Stimulated activated CD4-positive, alpha-beta T cell treated with anti-CD3 and anti-CD28 coated beads, Interleukin-1b, Interleukin-23, amount 100 ng/mL, for 4 hours (primary cell): ENCODE results near the gene SMARCD3.

Experiments
- DNase-seq, 2 donors: peaks; one replicate each; pipeline ENCODE4 v3.0.0-alpha.2; 2020; ENCODE audit warnings: low read depth in 2 of 2

Gene SMARCD3

GRCh38 chr7:151272877-151273276, 24.4 kb upstream of the SMARCD3 start:
- no peak for DNase-seq

GRCh38 chr7:151272405-151272804, 23.9 kb upstream of the SMARCD3 start:
- DNase-seq, result no peak

- no peak for DNase-seq
These were observed 23.3 kb upstream of the SMARCD3 start for GRCh38 chr7:151271699-151272355.

- DNase-seq, result no peak
These were observed 21.0 kb upstream of the SMARCD3 start for GRCh38 chr7:151269511-151269910.

GRCh38 chr7:151265351-151265931, 16.9 kb upstream of the SMARCD3 start:
- no peak for DNase-seq

GRCh38 chr7:151264615-151265014, 16.1 kb upstream of the SMARCD3 start:
- DNase-seq, result no peak

- no peak for DNase-seq
These were observed 13.0 kb upstream of the SMARCD3 start for GRCh38 chr7:151261529-151261928.

GRCh38 chr7:151260883-151261282, 12.4 kb upstream of the SMARCD3 start:
- no peak for DNase-seq

GRCh38 chr7:151260471-151260870, 12.0 kb upstream of the SMARCD3 start:
- DNase-seq, result no peak

- DNase-seq, result no peak
These were observed 9.5 kb upstream of the SMARCD3 start for GRCh38 chr7:151257990-151258389.

GRCh38 chr7:151256410-151257045, 8.0 kb upstream of the SMARCD3 start:
- DNase-seq, result no peak

- DNase-seq, result no peak
These were observed 6.9 kb upstream of the SMARCD3 start for GRCh38 chr7:151255390-151255789.

GRCh38 chr7:151254851-151255250, 6.4 kb upstream of the SMARCD3 start:
- DNase-seq, result no peak

- no peak for DNase-seq
These were observed 5.8 kb upstream of the SMARCD3 start for GRCh38 chr7:151254316-151254715.

- no peak for DNase-seq
These were observed 4.6 kb upstream of the SMARCD3 start for GRCh38 chr7:151252961-151253711.

GRCh38 chr7:151252561-151252835, 4.0 kb upstream of the SMARCD3 start:
- no peak for DNase-seq

- no peak for DNase-seq
These were observed 3.4 kb upstream of the SMARCD3 start for GRCh38 chr7:151251689-151252560.

- no peak for DNase-seq
These were observed 2.8 kb upstream of the SMARCD3 start for GRCh38 chr7:151251328-151251688.

- no peak for DNase-seq
These were observed 2.0 kb upstream of the SMARCD3 start for GRCh38 chr7:151250181-151251132.

GRCh38 chr7:151249732-151250072, 1.2 kb upstream of the SMARCD3 start:
- no peak for DNase-seq
